ENCODE data around the gene EVPL. TPM values are rescaled to one million over a fixed set of nuclear protein-coding genes. Genes with fewer than 3 reads are reported as not detected.

EVPL gene
- total RNA-seq, 1 donor from 2014 or later, result not detected

DNA sequence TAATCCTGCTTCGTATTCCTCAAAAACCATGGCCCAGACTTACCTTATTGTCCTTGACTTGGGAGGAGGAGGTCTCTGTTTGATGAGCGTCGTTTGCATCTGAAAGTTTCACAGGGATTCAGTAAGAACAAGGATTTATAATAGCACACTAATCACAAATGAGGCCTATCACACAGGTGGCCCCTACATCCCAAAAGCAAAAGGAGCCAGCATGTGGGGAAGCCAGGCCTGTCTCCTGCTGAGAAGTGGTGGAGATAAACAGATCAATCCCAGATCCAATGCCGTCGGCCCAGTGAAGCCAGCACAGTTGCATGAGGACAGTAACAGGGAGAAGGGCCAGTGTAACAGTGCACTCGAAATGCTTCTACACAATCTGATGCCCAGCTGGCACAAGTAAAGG, 13.3 kb upstream of the EVPL start:
- DNase-seq (ENCODE audit: low spot score), result no peak
- TF ChIP-seq, protein P1, sequence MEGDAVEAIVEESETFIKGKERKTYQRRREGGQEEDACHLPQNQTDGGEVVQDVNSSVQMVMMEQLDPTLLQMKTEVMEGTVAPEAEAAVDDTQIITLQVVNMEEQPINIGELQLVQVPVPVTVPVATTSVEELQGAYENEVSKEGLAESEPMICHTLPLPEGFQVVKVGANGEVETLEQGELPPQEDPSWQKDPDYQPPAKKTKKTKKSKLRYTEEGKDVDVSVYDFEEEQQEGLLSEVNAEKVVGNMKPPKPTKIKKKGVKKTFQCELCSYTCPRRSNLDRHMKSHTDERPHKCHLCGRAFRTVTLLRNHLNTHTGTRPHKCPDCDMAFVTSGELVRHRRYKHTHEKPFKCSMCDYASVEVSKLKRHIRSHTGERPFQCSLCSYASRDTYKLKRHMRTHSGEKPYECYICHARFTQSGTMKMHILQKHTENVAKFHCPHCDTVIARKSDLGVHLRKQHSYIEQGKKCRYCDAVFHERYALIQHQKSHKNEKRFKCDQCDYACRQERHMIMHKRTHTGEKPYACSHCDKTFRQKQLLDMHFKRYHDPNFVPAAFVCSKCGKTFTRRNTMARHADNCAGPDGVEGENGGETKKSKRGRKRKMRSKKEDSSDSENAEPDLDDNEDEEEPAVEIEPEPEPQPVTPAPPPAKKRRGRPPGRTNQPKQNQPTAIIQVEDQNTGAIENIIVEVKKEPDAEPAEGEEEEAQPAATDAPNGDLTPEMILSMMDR (IDR thresholded peaks at IDR 0.05), result no peak
- Mint-ChIP-seq H3K9me3 (ENCODE audit: low read depth) (no peaks in the 10 kb centered on the region), H3K27ac (ENCODE audit: unreplicated experiment) (no peak overlapping the region), H3K27me3 (ENCODE audit: low read depth) (no peaks in the 10 kb centered on the region), H3K4me3 (ENCODE audit: unreplicated experiment) (no peak overlapping the region), H3K4me1 (ENCODE audit: low read depth) (no peaks in the 10 kb centered on the region), H3K36me3 (ENCODE audit: low read depth) (peaks cover 45% of the 10 kb centered on the region)

DNA sequence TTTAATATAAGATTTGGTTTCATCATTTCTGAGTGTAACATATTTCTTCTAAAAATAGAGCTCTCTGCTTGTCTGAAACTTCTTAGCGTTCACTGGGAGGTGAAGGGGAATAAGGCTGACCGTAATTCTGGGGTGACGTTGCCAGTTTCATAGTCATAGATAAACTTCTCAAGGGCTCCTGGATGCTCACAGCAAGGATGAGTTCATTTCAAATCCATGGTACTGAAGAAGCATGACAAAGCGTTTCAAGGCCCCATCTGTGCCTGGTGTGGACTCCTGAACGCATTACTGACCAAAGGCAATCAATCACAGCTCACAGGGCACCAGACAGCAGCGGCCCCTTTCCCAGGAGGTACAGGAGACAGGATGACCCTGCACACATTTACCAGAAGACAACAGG, 12.0 kb upstream of the EVPL start:
- Mint-ChIP-seq H3K4me3 (ENCODE audit: unreplicated experiment) (no peak overlapping the region), H3K27ac (ENCODE audit: unreplicated experiment) (no peak overlapping the region), H3K4me1 (ENCODE audit: low read depth) (peaks cover 5% of the 10 kb centered on the region), H3K27me3 (ENCODE audit: low read depth) (no peaks in the 10 kb centered on the region), H3K9me3 (ENCODE audit: low read depth) (no peaks in the 10 kb centered on the region), H3K36me3 (ENCODE audit: low read depth) (peaks cover 34% of the 10 kb centered on the region)
- no peak for DNase-seq (ENCODE audit: low spot score)
- TF ChIP-seq, protein P1 (IDR thresholded peaks at IDR 0.05), result no peak

DNA sequence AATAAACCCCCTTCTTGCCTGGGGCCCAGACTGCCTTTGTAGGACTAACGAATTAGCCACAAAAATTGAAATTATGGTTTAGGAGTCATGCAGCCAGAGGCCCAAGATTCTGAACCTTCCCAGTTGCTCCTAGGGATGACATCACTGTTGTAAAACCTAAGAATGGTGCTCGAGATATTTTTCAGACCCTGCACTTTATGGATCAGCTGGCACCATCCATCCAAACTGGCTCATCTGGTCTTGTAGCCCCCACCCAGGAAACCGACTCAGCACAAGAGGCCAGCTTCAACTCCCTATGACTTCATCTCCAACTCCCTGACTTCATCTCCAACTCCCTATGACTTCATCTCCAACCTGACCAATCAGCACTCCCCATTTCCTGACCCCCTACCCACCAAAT, 10.9 kb upstream of the EVPL start:
- TF ChIP-seq, protein P1 (IDR thresholded peaks at IDR 0.05), result no peak
- Mint-ChIP-seq H3K27me3 (ENCODE audit: low read depth) (no peaks in the 10 kb centered on the region), H3K9me3 (ENCODE audit: low read depth) (no peaks in the 10 kb centered on the region), H3K4me1 (ENCODE audit: low read depth) (peaks cover 5% of the 10 kb centered on the region), H3K4me3 (ENCODE audit: unreplicated experiment) (no peak overlapping the region), H3K27ac (ENCODE audit: unreplicated experiment) (no peak overlapping the region), H3K36me3 (ENCODE audit: low read depth) (peaks cover 25% of the 10 kb centered on the region)
- DNase-seq (ENCODE audit: low spot score), result no peak

DNA sequence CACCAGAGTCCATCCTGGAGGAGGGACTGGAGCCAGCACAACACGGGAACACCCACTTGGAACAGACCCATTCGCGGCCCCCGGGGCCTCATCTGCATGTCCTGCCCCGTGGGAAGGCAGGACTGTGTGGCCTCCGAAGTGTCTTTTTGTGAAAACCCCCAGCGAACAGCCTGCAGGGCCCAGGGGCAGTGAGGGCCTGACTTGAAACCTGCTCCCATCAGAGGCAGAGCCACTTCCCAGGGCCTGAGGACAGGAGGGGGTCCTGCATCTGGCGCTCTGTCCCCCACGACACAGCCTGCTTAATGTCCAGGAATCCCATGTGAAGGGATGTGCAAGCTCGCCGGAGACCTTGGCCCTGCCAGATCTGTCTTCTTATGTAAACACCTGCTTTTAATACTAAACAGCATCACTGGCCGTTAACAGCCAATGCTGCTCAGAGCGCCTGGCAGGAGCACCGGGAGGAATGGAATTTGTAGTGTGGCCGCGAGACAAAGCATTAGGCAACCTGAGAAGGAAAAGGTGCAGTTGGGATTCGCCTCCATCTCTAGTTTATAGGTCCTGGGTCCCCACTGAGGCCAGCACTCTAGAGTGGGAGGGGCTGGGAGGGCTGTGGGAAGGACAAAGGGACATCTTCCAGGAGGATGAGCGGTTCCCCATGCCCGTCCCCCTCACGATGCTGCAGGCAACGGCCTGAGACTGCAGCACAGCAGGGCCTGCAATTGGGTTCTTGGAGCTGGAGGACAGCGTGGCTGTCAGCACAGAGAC, 9.6 kb upstream of the EVPL start:
- no peak for DNase-seq (ENCODE audit: low spot score)
- no peak overlapping the region for H3K27ac Mint-ChIP-seq (ENCODE audit: unreplicated experiment)
- H3K4me3 Mint-ChIP-seq (ENCODE audit: unreplicated experiment), result no peak overlapping the region
- no peaks in the 10 kb centered on the region for H3K9me3 Mint-ChIP-seq (ENCODE audit: low read depth)
- H3K4me1 Mint-ChIP-seq (ENCODE audit: low read depth), result peaks cover 5% of the 10 kb centered on the region
- H3K27me3 Mint-ChIP-seq (ENCODE audit: low read depth), result no peaks in the 10 kb centered on the region
- TF ChIP-seq, protein P1 (IDR thresholded peaks at IDR 0.05), result no peak
- peaks cover 25% of the 10 kb centered on the region for H3K36me3 Mint-ChIP-seq (ENCODE audit: low read depth)

DNA sequence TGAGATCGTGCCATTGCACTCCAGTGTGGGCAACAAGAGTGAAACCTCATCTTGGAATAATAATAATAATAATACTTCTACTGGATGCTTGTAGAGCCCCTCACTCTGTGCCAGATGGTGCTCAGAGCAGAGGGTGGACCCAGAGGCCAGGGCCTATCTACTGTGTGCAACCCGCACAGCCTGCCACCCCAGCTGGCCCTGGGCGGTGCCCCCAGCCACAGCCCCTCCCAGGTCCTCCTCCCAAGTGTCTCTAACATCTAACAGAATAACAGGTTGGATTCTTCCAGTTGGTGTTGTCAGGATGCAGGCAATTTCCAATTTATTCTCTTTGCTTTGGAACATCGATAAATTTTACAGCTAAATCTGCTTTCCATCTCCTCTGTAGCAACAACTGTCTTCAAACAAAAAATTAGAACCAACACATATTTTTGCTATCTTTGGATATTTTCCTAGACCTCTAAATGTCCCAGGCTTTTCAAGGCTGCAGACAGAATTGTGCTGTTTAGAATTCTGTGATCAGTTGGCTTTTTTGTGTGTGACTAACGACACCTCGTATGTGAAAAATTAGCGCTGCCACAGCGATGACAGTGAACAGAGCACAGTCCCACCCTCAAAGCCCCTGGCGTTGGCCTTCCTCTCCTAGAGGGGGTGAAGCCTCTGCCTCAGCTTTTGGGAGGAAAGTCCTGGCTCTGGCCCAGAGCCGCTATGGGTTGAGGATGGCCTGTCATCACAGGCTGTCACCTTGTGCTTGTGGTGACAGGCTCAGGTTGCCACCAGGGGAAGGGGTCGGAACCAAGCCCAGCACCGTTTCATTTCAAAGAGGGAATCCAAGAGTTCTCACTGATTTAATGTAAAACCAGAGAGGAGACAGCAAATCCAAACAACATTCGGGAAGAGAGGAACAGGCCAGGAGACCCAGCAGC, 7.6 kb upstream of the EVPL start:
- Mint-ChIP-seq H3K4me1 (ENCODE audit: low read depth) (peaks cover 8% of the 10 kb centered on the region), H3K36me3 (ENCODE audit: low read depth) (peaks cover 12% of the 10 kb centered on the region), H3K9me3 (ENCODE audit: low read depth) (no peaks in the 10 kb centered on the region), H3K4me3 (ENCODE audit: unreplicated experiment) (no peak overlapping the region), H3K27ac (ENCODE audit: unreplicated experiment) (no peak overlapping the region), H3K27me3 (ENCODE audit: low read depth) (no peaks in the 10 kb centered on the region)
- DNase-seq (ENCODE audit: low spot score), result no peak
- TF ChIP-seq, protein P1 (IDR thresholded peaks at IDR 0.05), result no peak
